HepG2 (cell line): ENCODE results near the gene RANBP3. TPM values are rescaled to one million over a fixed set of nuclear protein-coding genes. Genes with fewer than 3 reads are reported as not detected.

Experiments
- ATAC-seq: fragments of 200-7000 bp; cut with Tn5 transposase; 3 replicates; pipeline ENCODE4 v1.9.1; 2020; ENCODE audit warnings: mild to moderate bottlenecking, moderate library complexity
- BruUV-seq: library from RNA; stranded (reverse); fragments of 400-500 nt; replicated peaks from 2 replicates; lab custom pipeline; 2021; lab: Mats Ljungman, UMichigan
- CTCF ChIA-PET: fragments of 300-600 bp; formaldehyde crosslinking; extraction: SDS; loops from one replicate; lab custom pipeline; 2021; ENCODE audit warnings: low total read pairs, inconsistent platforms, low intra/inter-chr PET ratio; lab: Yijun Ruan, JAX
- POLR2A ChIA-PET: fragments of 350-600 bp; sonication (Branson Sonifier 250); formaldehyde crosslinking; loops from one replicate; lab custom pipeline; 2020; ENCODE audit warnings: antibody characterized with exemption, inconsistent platforms; lab: Yijun Ruan, JAX
- DNase-seq: peaks from one replicate; pipeline ENCODE4 v3.0.0-alpha.2; 2015; ENCODE audit warnings: low spot score
- FAIRE-seq: peaks from 3 replicates; lab custom pipeline; 2011; peaks lifted over from hg19 to GRCh38; lab: Jason Lieb, UNC
- H2AFZ ChIP-seq: one replicate; pipeline ENCODE4 v1.6.1; 2011; ENCODE audit warnings: low read length, inconsistent platforms
- H3K27ac ChIP-seq: fragments of 300-600 bp; 3 replicates; pipeline ENCODE4 v1.8.0; 2011; ENCODE audit warnings: mixed run types, mild to moderate bottlenecking, mixed read lengths, low read length, inconsistent platforms; ENCODE audit not compliant: insufficient read depth; ENCODE audit errors: extremely low read length
- H3K27me3 ChIP-seq, 2 experiments: fragments of 200-600 bp in 1 of 2; 2 replicates in 1 of 2; 3 replicates in 1 of 2; pipeline versions ENCODE4 v1.6.0 to v1.8.0; 2011; ENCODE audit warnings: low read length in 2 of 2, mild to moderate bottlenecking in 2 of 2, moderate library complexity in 2 of 2, inconsistent platforms in 1 of 2; ENCODE audit not compliant: insufficient read depth in 2 of 2, control insufficient read depth in 1 of 2
- H3K36me3 ChIP-seq, 2 experiments: fragments of 200-600 bp in 1 of 2; replicated peaks in 1 of 2; 2 replicates in 1 of 2; 3 replicates in 1 of 2; pipeline versions ENCODE4 v1.5.1 to v1.8.0; 2011; ENCODE audit warnings: low read length in 2 of 2, inconsistent platforms in 1 of 2; ENCODE audit not compliant: insufficient read depth in 2 of 2, control insufficient read depth in 1 of 2
- H3K4me1 ChIP-seq: 2 replicates; pipeline ENCODE4 v1.5.1; 2012; ENCODE audit warnings: low read length, inconsistent platforms; ENCODE audit not compliant: insufficient read depth
- H3K4me2 ChIP-seq: 2 replicates; pipeline ENCODE4 v1.6.0; 2011; ENCODE audit warnings: low read depth, low read length, inconsistent platforms
- H3K4me3 ChIP-seq, 3 experiments: fragments of 200-600 bp in 1 of 3; sonication (generic), shearing (Covaris generic) in 1 of 3; replicated peaks in 1 of 3; 2 replicates each; pipeline ENCODE4 v1.5.1; 2011 to 2016; ENCODE audit warnings: low read length in 3 of 3, inconsistent platforms in 2 of 3, low read depth in 2 of 3, mild to moderate bottlenecking in 2 of 3, control low read depth in 1 of 3, mixed read lengths in 1 of 3; ENCODE audit not compliant: insufficient read depth in 1 of 3
- H3K79me2 ChIP-seq: one replicate; pipeline ENCODE4 v1.6.1; 2011; ENCODE audit warnings: low read length, inconsistent platforms; ENCODE audit not compliant: insufficient read depth
- H3K9ac ChIP-seq: 2 replicates; pipeline ENCODE4 v1.6.0; 2011; ENCODE audit warnings: mild to moderate bottlenecking, low read depth, low read length, inconsistent platforms; ENCODE audit not compliant: insufficient read depth
- H3K9me3 ChIP-seq: 2 replicates; pipeline ENCODE4 v1.5.1; 2012; ENCODE audit warnings: mild to moderate bottlenecking, low read length
- H4K20me1 ChIP-seq: 2 replicates; pipeline ENCODE4 v1.6.0; 2011; ENCODE audit warnings: inconsistent platforms, mild to moderate bottlenecking, low read length, moderate library complexity; ENCODE audit not compliant: insufficient read depth
- AGO1 ChIP-seq: fragments of 200-400 bp; formaldehyde crosslinking; IDR thresholded peaks from 2 replicates; pipeline ENCODE4 v1.6.1; 2017; ENCODE audit warnings: mild to moderate bottlenecking, low read depth, low read length, moderate library complexity; ENCODE audit not compliant: poor library complexity, severe bottlenecking
- AGO2 ChIP-seq: fragments of 200-400 bp; formaldehyde crosslinking; optimal IDR thresholded peaks from 2 replicates; pipeline ENCODE3; 2017; ENCODE audit warnings: mild to moderate bottlenecking, low read depth, low read length, moderate library complexity
- FOXC1 ChIP-seq: sonication (generic); formaldehyde crosslinking; IDR thresholded peaks from 2 replicates; pipeline ENCODE4 v1.8.0; 2022; ENCODE audit warnings: mild to moderate bottlenecking, missing genetic modification reagents, borderline replicate concordance
- MAFF ChIP-seq: IDR thresholded peaks from 2 replicates; pipeline ENCODE4 v1.6.1; 2011; ENCODE audit warnings: low read depth, low read length, improper control_type of control experiment
- NR3C1 ChIP-seq: sonication (generic); formaldehyde crosslinking; IDR thresholded peaks from 2 replicates; pipeline ENCODE4 v1.4.0; 2020; ENCODE audit warnings: missing genetic modification reagents
- RCOR2 ChIP-seq: IDR thresholded peaks from 2 replicates; pipeline ENCODE4 v1.6.1; 2016; ENCODE audit warnings: missing biosample characterization, missing genetic modification reagents
- TBX2 ChIP-seq: sonication (generic); formaldehyde crosslinking; IDR thresholded peaks from 2 replicates; pipeline ENCODE4 v1.5.0; 2020; ENCODE audit warnings: missing genetic modification reagents, mild to moderate bottlenecking, borderline replicate concordance
- ZFP91 ChIP-seq: sonication (generic); formaldehyde crosslinking; IDR thresholded peaks from 2 replicates; pipeline ENCODE4 v1.9.0; 2022; ENCODE audit warnings: missing genetic modification reagents, mild to moderate bottlenecking, borderline replicate concordance
- ZNF18 ChIP-seq: sonication (generic); formaldehyde crosslinking; IDR thresholded peaks from 2 replicates; pipeline ENCODE4 v1.8.0; 2022; ENCODE audit warnings: mild to moderate bottlenecking, missing genetic modification reagents; ENCODE audit not compliant: insufficient replicate concordance
- ZNF44 ChIP-seq: sonication (generic); formaldehyde crosslinking; IDR thresholded peaks from 2 replicates; pipeline ENCODE4 v1.5.1; 2020; ENCODE audit warnings: mild to moderate bottlenecking, missing genetic modification reagents
- ZNF512 ChIP-seq: sonication (generic); formaldehyde crosslinking; IDR thresholded peaks from 2 replicates; pipeline ENCODE4 v1.4.0; 2020; ENCODE audit warnings: mild to moderate bottlenecking, missing genetic modification reagents
- ZNF687 ChIP-seq: sonication (generic); formaldehyde crosslinking; IDR thresholded peaks from 2 replicates; pipeline ENCODE4 v1.5.1; 2020; ENCODE audit warnings: mild to moderate bottlenecking, missing genetic modification reagents, moderate library complexity
- ZNF891 ChIP-seq: sonication (generic); formaldehyde crosslinking; IDR thresholded peaks from 2 replicates; pipeline ENCODE4 v1.5.0; 2020; ENCODE audit warnings: mild to moderate bottlenecking, missing genetic modification reagents
- WGBS: methylation state at CpG from one replicate; pipeline ENCODE4 v1.1.6; 2017; ENCODE audit warnings: low lambda C conversion rate; 5-methylcytosine and 5-hydroxymethylcytosine counted together
- in situ Hi-C: cut with HindIII; loops from 2 replicates; pipeline ENCODE4 v1.10.0; 2017; ENCODE audit warnings: low pct_unique_long_range_greater_than_20kb; ENCODE audit not compliant: extremely low pct_ligation_motif_present
- intact Hi-C: fragments of 100-400 bp; cut with micrococcal nuclease; formaldehyde crosslinking; loops from one replicate; pipeline ENCODE4 v1.10.0; 2022; ENCODE audit not compliant: unreplicated experiment
- polyA plus RNA-seq, 8 experiments: library from polyadenylated mRNA; depleted of rRNA in 3 of 8; stranded (reverse) in 7 of 8; unstranded in 1 of 8; fragments of >200 nt; fragmentation: Illumina TruSeq in 4 of 8; extraction: Trizol in 4 of 8; gene quantifications; 2 replicates each; pipeline versions ENCODE4 v1.2.1 to v1.2.3, GENCODE V29; 2011 to 2016; ENCODE audit warnings: low read depth in 4 of 8, missing spikeins in 1 of 8, mixed read lengths in 1 of 8; ENCODE audit not compliant: insufficient read depth in 1 of 8
- total RNA-seq, 5 experiments: library from RNA; depleted of rRNA; stranded (reverse); fragments of >200 nt; fragmentation: Illumina TruSeq; extraction: Trizol; gene quantifications; 2 replicates each; pipeline ENCODE4 v1.2.3, GENCODE V29; 2016; ENCODE audit warnings: low read depth in 1 of 5

RANBP3 gene
- total and polyA plus RNA-seq, 2 of the 13 experiments (the other 11 are each of a cell fraction or from before 2014, with no cell fraction given) = 39.5 to 149 TPM

GRCh38 chr19:5959260-5960004 lies 18.5 kb downstream of the RANBP3 start (continued):
- peak; percentile 33 for TF ChIP-seq ZNF18 (CRISPR knock-in tag)
- TF ChIP-seq ZFP91 (CRISPR knock-in tag) = no peak
- TF ChIP-seq ZNF891 (CRISPR knock-in tag) = 0 out of 2 replicates have a peak, but pooled peaks have one; percentile 15
- no peak for TF ChIP-seq RCOR2 (CRISPR knock-in tag)
- TF ChIP-seq, all 625 proteins: peak for 8

- peaks cover 0 to 7% of the 10 kb centered on the region in 2 experiments; a peak in 2 of 5 replicates for H3K36me3 ChIP-seq
- no peak for FAIRE-seq
- H3K9me3 ChIP-seq = no peaks in the 10 kb centered on the region
- H4K20me1 ChIP-seq = no peaks in the 10 kb centered on the region
- no peak for ATAC-seq
- H3K27ac ChIP-seq = peak overlapping the region; percentile 43
- H3K9ac ChIP-seq = peak overlapping the region; percentile 12; the same call in 1 of the 2 replicates
- H3K4me3 ChIP-seq = no peak overlapping the region
- no peaks in the 10 kb centered on the region for H3K27me3 ChIP-seq
- no TSS peak for BruUV-seq
- intact Hi-C loops = no loop called here
- peaks cover 100% of the 10 kb centered on the region for H3K4me1 ChIP-seq
- ChIA-PET POLR2A (no interaction called here), CTCF (no interaction called here)
- no peak for DNase-seq
- in situ Hi-C loops = no loop called here
- H2AFZ ChIP-seq = no peak overlapping the region
- H3K4me2 ChIP-seq = no peak overlapping the region
- WGBS = 98% methylated on average over 8 of the region's 10 CpGs
- peaks cover 89% of the 10 kb centered on the region for H3K79me2 ChIP-seq
- TF ChIP-seq ZNF44 (CRISPR knock-in tag) (no peak), TBX2 (CRISPR knock-in tag) (no peak), AGO2 (peak; percentile 41), ZNF687 (CRISPR knock-in tag) (peak; percentile 61), ZNF512 (CRISPR knock-in tag) (no peak), NR3C1 (CRISPR knock-in tag) (no peak), AGO1 (peak; percentile 29), FOXC1 (CRISPR knock-in tag) (no peak), MAFF (no peak)
Observed at GRCh38 chr19:5958851-5959122, 19.2 kb downstream of the RANBP3 start.
